HG03378 (cell line): ENCODE measurements around the gene TGFA.

Experiments
- ATAC-seq: cut with Tn5 transposase; IDR thresholded peaks from one replicate; pipeline ENCODE4 v1.9.1; 2021; ENCODE audit warnings: mild to moderate bottlenecking, moderate library complexity; ENCODE audit not compliant: unreplicated experiment

The TGFA gene

GRCh38 chr2:70425682-70426301, 127.8 kb downstream of the TGFA start:
- no peak for ATAC-seq

GRCh38 chr2:70420740-70421139, 132.9 kb downstream of the TGFA start:
- no peak for ATAC-seq

GRCh38 chr2:70420143-70420542, 133.5 kb downstream of the TGFA start:
- ATAC-seq, result no peak

GRCh38 chr2:70418514-70418913, 135.1 kb downstream of the TGFA start:
- no peak for ATAC-seq

DNA sequence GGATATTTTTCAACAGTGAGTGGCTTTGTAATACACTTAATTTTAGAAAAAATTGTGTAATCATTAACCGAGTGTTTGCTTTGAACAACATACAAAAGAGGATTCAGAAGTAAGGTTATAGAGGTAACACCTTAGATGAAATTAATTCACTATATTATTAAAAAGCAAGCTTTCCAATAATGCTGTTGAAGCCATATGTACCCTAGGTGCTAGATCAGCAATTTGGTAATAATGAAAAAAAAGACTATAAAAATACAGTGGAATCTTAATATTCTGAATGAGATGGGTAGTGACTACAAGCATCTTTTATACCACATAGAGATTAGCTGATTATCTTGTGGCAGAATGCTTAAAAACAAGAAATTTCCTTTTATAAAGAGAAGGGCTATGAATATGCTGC, 136.6 kb downstream of the TGFA start:
- no peak for ATAC-seq

- no peak for ATAC-seq
Measured at GRCh38 chr2:70412294-70413070, 141.1 kb downstream of the TGFA start.

GRCh38 chr2:70411483-70412125, 142.0 kb downstream of the TGFA start:
- ATAC-seq, result no peak

DNA sequence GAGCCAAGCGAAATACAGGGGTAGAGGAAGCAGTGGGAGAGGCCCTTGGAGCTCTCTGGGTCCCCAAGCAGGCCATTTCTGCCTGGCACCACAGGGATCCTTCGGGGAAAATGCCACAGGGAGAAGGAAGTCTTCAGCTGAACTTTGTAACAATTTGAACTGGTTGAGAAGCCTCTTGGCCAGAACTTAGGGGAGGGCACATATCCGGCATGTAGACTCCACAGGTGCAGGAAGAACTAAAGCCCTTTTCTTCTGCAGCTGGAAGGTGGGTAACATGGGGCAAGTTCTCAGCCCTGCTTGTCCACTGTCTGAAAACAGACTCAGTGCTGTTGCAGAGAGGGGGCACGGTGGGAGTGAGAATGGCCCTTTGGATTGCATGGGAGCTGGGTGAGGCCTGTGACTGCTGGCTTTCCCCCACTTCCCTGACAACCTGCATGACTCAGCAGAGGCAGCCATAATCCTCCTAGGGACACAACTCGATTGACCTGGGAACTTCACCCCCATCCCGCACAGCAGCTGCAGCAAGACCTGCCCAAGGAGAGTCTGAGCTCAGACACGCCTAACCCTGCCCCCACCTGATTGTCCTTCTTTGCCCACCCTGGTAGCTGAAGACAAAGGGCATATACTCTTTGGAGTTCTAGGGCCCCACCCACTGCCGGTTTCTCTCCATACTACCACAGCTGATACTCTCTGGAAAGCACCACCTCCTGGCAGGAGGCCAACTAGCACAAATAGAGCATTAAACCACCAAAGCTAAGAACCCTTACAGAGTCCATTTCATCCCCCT, 150.2 kb downstream of the TGFA start:
- no peak for ATAC-seq

DNA sequence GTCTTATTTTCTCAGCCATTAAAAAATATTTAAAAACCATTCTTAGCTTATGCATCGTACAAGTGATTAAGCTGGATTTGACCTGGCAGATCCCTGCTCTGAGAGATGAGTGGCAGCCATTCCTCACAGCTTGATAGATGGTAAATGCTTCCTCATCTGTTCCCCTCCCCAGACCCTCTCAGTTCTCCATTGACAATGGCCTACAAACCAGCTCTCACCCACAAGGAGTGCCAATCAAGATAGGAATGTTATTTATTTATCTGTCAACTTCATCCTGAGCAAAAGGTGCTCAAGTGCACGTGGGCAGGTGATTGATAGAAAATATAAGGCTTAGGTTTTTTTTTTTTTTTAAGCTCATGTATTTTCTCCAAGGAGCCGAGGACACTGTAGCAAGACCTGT, 153.1 kb downstream of the TGFA start:
- no peak for ATAC-seq

- no peak for ATAC-seq
Measured at GRCh38 chr2:70399046-70399445, 154.6 kb downstream of the TGFA start.
